ENCODE data around the gene RSPO3.

DNA sequence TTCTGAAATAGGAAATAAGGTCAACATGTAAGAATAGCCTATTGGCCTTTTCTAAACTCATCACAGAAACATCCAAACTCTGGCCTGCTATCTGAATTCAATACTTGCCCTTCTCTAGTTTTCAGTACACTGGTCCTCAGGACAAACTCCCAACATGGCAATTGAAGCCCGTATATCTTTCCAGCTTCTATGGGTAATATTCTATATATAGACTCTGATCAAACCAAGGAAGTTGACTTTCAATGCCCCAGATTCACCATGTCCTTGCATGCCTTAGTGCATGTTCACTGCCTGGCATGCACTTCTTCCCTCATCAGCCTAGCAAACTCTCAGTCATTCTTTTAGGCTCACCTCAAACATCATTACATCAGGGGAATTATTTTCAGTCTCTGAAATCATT, 73.2 kb downstream of the RSPO3 start:
- no peak for TF ChIP-seq POLR2A (IDR thresholded peaks at IDR 0.05)
- TF ChIP-seq, protein P1, sequence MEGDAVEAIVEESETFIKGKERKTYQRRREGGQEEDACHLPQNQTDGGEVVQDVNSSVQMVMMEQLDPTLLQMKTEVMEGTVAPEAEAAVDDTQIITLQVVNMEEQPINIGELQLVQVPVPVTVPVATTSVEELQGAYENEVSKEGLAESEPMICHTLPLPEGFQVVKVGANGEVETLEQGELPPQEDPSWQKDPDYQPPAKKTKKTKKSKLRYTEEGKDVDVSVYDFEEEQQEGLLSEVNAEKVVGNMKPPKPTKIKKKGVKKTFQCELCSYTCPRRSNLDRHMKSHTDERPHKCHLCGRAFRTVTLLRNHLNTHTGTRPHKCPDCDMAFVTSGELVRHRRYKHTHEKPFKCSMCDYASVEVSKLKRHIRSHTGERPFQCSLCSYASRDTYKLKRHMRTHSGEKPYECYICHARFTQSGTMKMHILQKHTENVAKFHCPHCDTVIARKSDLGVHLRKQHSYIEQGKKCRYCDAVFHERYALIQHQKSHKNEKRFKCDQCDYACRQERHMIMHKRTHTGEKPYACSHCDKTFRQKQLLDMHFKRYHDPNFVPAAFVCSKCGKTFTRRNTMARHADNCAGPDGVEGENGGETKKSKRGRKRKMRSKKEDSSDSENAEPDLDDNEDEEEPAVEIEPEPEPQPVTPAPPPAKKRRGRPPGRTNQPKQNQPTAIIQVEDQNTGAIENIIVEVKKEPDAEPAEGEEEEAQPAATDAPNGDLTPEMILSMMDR (IDR thresholded peaks at IDR 0.05): no peak
